Measurements from ENCODE around the gene GARNL3. TPM values are rescaled to one million over a fixed set of nuclear protein-coding genes. Genes with fewer than 3 reads are reported as not detected.

Gene GARNL3
- total RNA-seq, 1 donor from 2014 or later = 31.4 TPM

DNA sequence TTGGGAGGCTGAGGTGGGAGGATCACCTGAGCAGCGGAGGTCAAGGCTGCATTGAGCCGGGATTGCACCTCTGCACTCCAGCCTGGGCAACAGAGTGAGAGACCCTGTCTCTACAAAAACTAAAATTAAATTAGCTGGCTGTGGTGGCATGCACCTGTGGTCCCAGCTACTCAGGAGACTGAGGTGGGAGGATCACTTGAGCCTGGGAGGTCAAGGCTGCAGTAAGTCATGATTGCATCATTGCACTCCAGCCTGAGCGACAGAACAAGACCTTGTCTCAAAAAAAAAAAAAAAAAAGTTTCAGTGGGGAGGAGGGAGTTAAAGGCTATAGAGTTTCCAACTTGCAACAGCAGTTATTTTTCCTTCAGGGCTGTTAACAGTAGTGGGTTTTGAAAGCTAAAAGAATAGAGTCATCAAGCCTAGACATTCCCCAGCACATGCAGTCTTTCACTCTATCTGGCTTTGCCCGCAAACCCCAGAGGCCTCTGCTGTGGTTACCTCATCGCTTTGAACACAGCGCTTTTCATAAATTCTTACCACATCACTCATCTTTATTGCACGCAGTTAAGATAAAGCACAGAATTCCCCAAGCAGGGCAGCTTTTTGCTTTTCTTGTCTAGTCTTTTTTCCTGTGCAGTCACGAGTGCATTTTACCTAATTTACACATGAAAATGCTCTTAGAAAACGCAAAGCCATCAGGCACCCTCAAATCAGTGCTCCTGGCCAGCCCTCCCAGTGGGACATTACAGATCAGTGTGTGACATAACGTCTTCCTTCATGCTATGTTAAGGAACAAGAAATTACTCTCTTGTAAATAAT, 123.7 kb downstream of the GARNL3 start:
- intact Hi-C loops (cut with DNase I) = loop anchor here (10.0 kb wide), 1 partner anchor 73 kb away; no protein-coding TSS in a partner anchor
- Histone ChIP-seq H3K4me1 (peaks cover 7% of the 10 kb centered on the region), H3K36me3 (no peaks in the 10 kb centered on the region), H3K27ac (peak overlapping the region; percentile 62), H3K9me3 (no peaks in the 10 kb centered on the region), H3K27me3 (no peaks in the 10 kb centered on the region), H3K4me3 (no peak overlapping the region)
- no peak for DNase-seq (ENCODE audit: extremely low spot score in 2 of 2)
- TF ChIP-seq CTCF (IDR thresholded peaks at IDR 0.05) = no peak
- TF ChIP-seq POLR2AphosphoS5 (IDR thresholded peaks at IDR 0.05; ENCODE audit: insufficient read depth in 1 of 2, low read depth in 1 of 2) = peak in 1 of 2 donors; percentile 44
- no peak for TF ChIP-seq POLR2A (IDR thresholded peaks at IDR 0.05)

DNA sequence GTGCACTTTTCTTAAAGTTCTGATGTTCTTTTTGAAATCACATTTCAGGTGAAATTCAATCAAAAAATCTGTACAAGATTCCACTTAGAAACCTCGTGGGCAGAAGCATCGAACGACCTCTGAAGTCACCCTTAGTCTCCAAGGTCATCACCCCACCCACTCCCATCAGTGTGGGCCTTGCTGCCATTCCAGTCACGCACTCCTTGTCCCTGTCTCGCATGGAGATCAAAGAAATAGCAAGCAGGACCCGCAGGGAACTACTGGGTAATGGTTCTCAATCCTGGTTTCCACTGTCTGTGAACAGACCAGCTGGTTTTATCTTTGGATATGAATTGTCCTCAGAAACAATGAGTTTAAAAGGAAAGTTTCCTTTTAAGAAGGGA, 124.3 kb downstream of the GARNL3 start:
- no peak overlapping the region for H3K4me3 ChIP-seq
- intact Hi-C loops (cut with DNase I) = loop anchor here (10.0 kb wide), 1 partner anchor 74 kb away; no protein-coding TSS in a partner anchor
- H3K27ac ChIP-seq = peak overlapping the region; percentile 62
- DNase-seq (ENCODE audit: extremely low spot score in 2 of 2) = no peak
- H3K27me3 ChIP-seq = no peaks in the 10 kb centered on the region
- H3K36me3 ChIP-seq = no peaks in the 10 kb centered on the region
- TF ChIP-seq POLR2A (IDR thresholded peaks at IDR 0.05) (no peak), CTCF (IDR thresholded peaks at IDR 0.05) (no peak), POLR2AphosphoS5 (IDR thresholded peaks at IDR 0.05; ENCODE audit: insufficient read depth in 1 of 2, low read depth in 1 of 2) (no peak)
- no peaks in the 10 kb centered on the region for H3K9me3 ChIP-seq
- peaks cover 7% of the 10 kb centered on the region for H3K4me1 ChIP-seq

DNA sequence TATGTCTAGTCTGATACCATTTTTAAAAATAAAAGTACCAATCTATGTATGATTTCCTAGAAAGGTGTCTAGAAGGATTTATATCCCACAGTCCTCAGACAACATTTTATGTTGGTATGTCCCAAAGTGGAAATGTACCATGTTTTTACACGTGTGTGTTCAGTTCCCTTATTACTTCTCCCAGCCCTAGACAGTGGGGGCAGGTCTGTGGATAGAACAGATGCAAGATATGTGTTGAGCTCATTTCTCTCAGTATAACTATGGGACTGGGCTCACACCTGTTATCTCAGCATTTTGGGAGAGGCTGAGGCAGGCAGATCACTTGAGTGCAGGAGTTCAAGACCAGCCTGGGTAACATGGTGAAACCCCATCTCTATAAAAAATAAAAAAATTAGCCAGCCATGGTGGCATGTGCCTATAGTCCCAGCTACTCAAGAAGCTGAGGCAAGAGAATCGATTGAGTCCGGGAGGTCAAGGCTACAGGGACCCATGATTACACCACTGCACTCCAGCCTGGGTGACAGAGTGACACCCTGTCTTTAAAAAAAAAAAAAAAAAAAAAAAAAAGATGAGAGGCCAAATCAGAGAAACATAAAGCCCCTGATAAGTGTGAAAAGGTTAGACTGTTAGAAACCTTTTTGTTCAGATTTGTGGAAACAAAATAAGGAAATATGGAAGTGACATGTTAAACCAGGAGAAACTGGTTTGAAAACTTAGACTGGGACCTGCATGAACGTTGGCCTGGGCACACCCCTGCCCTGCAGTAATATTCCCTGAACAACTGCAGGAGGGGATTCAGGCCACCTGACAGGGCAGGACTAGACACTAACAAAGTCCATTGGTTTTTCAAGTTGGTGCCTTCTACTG, 125.0 kb downstream of the GARNL3 start:
- peaks cover 7% of the 10 kb centered on the region for H3K4me1 ChIP-seq
- DNase-seq (ENCODE audit: extremely low spot score in 2 of 2) = no peak
- intact Hi-C loops (cut with DNase I) = loop anchor here (10.0 kb wide), 1 partner anchor 75 kb away; no protein-coding TSS in a partner anchor
- H3K36me3 ChIP-seq = no peaks in the 10 kb centered on the region
- TF ChIP-seq CTCF (IDR thresholded peaks at IDR 0.05) (no peak), POLR2A (IDR thresholded peaks at IDR 0.05) (no peak), POLR2AphosphoS5 (IDR thresholded peaks at IDR 0.05; ENCODE audit: insufficient read depth in 1 of 2, low read depth in 1 of 2) (no peak)
- no peaks in the 10 kb centered on the region for H3K9me3 ChIP-seq
- peak overlapping the region; percentile 62 for H3K27ac ChIP-seq
- H3K27me3 ChIP-seq = no peaks in the 10 kb centered on the region
- H3K4me3 ChIP-seq = no peak overlapping the region

GRCh38 chr9:127390248-127390545, 125.6 kb downstream of the GARNL3 start:
- intact Hi-C loops (cut with DNase I) = no loop called here
- no peaks in the 10 kb centered on the region for H3K36me3 ChIP-seq
- no peak for DNase-seq (ENCODE audit: extremely low spot score in 2 of 2)
- peaks cover 7% of the 10 kb centered on the region for H3K4me1 ChIP-seq
- no peaks in the 10 kb centered on the region for H3K9me3 ChIP-seq
- H3K27me3 ChIP-seq = no peaks in the 10 kb centered on the region
- TF ChIP-seq CTCF (IDR thresholded peaks at IDR 0.05) (no peak), POLR2A (IDR thresholded peaks at IDR 0.05) (no peak), POLR2AphosphoS5 (IDR thresholded peaks at IDR 0.05; ENCODE audit: insufficient read depth in 1 of 2, low read depth in 1 of 2) (no peak)
- no peak overlapping the region for H3K4me3 ChIP-seq
- H3K27ac ChIP-seq = no peak overlapping the region

Measured in vagina (tissue), 2 donors.